GM19397 (cell line): Measurements from ENCODE around the gene PXDN.

Source experiments
- ATAC-seq: cut with Tn5 transposase; IDR thresholded peaks from one replicate; pipeline ENCODE4 v1.9.1; 2021; ENCODE audit warnings: mild to moderate bottlenecking, moderate library complexity; ENCODE audit not compliant: unreplicated experiment

The PXDN gene

GRCh38 chr2:1756456-1756855, 12.1 kb upstream of the PXDN start:
- no peak for ATAC-seq

DNA sequence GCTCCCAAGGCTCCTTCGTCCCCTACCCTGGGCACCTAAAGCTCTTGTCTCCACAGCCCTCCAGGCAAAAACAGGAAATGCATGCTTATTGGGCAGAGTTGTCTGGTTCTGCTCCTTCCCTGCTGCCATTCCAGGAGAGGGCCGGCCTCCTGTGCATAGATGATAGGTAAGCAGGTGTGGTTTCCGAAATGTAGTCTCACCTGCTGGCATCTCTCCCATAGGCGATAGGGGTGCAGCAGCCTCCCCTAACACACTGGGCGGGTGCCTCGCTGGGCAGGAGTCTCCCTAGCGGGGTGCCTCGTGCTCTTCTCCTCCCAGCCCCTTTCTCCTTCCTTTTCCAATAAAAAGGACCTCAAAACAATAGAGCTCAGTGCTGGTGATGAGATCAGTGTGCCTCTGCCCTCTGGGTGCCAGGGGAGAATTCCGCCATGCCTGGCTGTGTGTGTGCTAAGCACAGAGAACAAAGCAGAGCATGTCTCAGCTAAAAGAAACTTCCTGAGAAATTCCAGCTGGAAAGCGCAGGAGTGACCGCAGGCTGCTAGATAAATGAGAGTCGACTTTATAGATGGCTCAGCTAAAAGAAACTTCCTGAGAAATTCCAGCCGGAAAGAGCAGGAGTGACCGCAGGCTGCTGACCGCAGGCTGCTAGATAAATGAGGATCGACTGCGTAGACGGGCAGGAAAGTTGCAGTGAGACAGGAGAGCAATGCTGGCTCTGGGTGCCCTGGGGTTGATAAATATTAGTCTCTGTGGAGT, 11.3 kb upstream of the PXDN start:
- ATAC-seq = no peak

DNA sequence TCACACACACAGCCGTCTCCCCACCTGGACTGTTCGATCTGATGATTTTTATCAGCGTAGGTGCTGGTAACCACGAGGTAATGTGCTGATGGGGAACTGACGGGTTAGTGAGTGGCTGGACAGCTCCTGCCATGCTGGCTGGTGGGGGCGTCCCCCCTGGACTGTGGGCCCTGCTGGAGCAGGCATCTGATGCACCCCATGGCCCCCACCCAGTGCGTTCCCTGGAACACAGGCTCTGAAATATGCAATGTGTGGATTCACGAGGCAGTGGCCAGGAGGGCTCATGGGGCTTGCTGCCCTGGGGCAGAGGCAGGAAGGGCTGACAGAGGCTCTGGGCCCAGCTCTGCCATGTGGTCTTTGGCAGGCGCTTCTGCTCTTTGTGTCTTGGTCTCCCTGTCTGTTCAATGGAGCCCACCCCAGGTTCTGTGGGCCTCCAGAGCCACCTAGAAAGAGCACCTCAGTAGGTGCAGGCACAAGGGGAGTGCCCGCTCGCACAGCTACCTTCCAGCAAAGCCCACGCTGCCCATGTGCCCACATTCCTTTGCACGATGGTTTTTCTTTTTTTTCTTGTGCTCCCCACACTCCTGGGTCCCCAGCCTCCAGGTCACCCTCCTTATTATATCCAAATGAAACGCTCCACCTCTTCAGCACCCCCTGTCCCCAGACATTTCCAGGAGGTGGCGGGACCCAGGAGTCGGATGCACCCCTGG, 10.3 kb upstream of the PXDN start:
- ATAC-seq = no peak

DNA sequence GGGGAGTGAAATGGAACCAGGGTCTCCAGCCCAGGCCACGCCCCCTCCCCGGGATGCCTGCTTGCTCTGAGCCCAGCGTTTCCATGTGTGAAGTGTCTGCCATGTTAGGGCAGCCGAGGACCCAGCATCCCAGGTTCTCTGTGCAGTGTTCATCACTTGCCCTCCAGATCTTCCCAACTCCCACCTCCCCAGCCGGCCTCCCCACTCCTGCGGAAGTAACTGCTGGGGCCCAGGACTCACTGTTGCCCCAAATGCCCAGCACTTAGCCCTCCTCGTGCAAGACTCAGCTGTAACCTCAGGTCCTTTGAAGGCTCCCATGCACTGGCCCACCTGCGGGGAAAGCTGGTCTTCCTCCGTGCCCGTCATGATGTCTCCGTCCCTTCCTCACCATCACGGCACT, 9.7 kb upstream of the PXDN start:
- ATAC-seq = no peak

DNA sequence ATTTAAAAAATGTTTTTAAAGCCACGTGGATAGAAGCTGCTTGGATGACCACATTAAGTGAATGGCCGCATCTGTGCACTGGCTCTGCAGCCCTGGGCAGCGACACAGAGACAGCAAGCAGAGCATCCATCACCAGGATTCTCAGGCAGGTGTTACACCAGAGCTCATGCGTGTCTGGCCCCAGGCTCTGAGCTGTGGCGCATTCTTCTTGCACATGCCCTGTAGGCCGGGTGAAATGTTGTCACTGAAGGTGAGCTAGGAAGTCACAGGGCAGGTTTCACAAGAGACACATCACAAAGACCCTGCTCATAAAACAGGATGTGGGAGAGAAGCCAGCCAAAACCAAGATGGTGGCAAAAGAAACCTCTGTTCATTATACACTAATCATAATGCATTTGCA, 8.4 kb upstream of the PXDN start:
- no peak for ATAC-seq

DNA sequence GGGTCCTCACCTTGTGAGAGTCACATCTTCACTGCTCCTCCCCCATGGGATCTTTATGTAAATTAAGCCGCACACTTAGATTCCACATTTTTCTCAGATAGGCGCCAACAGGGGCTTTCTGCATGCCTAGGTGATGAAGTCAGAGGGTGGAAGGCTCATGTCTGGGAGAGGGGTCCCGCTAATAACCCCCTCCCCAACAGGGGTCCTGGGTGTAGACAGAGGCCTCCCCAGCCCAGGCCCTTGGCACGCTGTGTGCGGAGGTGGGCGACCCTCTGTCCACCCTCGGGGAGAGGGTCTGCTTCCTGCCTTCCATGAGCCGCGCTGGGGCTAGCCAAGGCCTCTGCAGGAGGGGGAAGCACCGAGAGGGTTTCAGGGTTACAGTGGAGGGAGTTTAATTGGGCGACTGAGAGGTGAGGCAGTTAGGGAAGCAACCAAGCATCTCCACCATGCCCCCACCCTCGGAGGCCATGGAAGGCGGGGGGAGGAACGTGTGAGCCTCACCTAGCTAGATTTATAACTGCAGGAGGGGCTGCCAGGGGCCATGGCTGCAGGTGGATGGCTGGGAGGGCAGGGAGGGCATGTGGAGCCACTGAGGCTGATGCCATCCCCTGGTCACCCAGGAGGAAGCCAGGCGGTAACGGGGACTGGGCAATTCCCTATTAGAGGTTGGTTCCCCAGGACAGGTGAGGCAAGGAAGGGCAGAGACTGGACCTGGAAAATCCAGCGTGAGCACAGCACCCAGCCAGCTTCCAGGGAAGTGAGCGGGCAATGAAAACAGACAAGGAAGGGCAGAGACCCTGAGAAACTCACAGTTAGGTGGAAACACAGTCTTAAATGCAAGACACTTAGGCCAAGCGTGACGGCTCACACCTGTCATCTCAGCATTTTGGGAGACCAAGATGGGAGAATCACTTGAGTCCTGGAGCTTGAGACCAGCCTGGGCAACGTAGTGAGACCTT, 7.7 kb upstream of the PXDN start:
- ATAC-seq = no peak

DNA sequence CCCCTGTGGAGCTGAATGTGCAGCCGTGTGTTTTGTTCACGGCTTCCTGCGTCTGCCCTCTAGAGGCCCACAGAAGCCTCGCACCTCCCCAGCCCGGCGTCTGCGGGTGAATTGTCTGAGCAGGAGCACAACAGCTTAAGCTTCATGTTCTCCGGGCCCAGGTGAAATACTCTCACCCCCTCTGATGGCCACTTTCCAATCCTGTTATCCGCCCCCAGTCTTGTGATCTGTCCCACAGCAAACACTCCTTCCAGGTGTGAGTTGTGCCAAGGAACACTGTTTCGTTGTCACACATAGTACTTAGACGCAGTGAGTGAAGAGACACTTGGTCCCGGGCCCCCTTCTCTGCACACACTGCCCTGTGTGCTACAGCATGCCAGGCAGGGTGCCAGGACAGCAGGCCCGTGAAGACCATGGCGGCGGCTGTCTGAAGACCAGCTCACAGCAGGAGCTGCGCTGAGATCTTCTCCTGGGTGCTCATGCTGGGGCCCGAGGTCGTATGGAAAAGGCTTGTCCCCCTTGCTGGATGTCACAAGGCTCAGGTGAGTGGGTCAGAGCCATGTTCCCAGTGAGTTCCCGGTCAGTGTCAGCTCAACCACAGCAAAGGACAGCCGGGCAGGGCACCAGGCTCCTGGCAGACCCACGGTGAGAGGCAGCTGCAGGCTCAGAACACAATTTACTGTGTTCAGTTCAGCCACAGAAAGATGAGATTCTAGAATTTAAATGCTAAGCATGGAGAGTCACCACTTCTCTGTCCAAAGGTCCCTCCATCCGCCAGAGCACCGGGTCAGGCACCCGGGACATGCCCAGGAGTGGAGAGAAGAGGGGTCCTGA, 6.8 kb upstream of the PXDN start:
- peak; percentile 55 for ATAC-seq

GRCh38 chr2:1750270-1750932, 6.1 kb upstream of the PXDN start:
- no peak for ATAC-seq

DNA sequence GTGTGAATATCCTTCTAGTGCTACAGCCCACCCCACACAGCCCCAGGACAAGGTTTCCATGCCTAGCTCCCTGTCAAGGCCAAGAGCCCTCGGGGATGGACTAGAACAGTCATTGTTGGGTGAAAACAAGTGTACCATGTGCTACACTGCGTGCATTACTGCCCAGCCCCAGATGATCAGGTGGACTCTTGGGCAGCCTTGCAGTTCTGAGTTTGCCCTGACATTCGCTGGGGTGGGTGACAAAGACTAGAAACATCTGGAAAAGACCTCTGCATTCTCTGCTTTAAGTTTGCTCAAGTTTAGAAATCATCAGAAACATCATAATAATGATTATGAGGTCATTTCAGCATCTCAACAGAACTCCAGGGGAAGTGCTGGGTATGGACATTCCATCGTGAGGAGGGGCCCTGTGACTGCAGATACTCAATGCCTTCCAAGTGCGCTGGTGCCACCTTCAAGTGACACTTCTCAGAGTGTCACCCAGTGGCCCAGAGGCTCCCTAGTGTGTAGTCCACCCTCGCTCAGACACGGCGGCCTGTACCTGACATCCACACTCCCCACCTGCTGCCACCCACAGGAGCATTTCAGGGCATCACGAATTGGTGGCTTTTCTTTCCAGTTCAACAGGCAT, 5.3 kb upstream of the PXDN start:
- ATAC-seq = no peak

- ATAC-seq = no peak
Observed at GRCh38 chr2:1748741-1749488, 4.6 kb upstream of the PXDN start.

GRCh38 chr2:1748176-1748740, 3.9 kb upstream of the PXDN start:
- no peak for ATAC-seq

- ATAC-seq = no peak
Observed at GRCh38 chr2:1747065-1747941, 3.0 kb upstream of the PXDN start.

DNA sequence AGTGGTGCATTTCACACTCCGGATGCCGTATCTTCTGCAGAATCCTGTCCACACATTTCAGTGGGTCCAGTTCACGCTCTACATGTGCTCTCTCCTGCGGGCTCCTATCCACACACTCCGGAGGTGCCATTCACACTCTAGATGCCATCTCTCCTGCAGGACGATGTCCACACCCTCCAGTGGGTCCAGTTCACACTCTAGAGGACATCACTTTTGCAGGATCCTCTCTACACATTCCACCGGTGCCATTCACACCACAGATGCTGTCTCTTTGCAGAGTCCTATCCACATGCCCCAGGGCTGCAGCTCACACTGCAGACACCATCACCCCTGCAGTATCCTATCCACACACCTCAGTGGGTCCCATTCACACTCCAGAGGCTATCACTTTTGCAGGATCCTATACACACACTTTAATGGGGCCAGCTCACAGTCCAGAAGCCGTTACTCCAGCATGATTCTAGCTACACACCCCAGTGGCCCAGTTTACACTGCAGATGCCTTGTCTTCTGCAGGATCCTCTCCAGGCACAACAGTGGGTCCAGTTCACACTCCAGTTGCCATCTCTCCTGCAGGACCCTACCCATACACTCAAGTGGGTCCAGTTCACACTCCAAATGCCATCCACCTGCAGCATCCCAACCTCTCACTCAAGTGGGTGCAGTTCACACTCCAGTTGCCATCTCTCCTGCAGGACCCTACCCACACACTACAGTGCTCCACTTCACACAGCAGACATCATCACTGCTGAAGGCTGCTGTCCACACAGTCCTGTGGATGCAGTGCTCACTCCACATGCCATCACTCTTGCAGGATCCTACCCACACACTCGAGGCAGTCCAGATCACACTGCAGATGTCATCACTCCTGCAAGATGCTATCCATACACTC, 2.1 kb upstream of the PXDN start:
- no peak for ATAC-seq

- ATAC-seq = no peak
Observed at GRCh38 chr2:1745171-1746023, 1.1 kb upstream of the PXDN start.

GRCh38 chr2:1744151-1744445, 217 bp downstream of the PXDN start:
- no peak for ATAC-seq
